ENCODE data around the gene IFITM10.

DNA sequence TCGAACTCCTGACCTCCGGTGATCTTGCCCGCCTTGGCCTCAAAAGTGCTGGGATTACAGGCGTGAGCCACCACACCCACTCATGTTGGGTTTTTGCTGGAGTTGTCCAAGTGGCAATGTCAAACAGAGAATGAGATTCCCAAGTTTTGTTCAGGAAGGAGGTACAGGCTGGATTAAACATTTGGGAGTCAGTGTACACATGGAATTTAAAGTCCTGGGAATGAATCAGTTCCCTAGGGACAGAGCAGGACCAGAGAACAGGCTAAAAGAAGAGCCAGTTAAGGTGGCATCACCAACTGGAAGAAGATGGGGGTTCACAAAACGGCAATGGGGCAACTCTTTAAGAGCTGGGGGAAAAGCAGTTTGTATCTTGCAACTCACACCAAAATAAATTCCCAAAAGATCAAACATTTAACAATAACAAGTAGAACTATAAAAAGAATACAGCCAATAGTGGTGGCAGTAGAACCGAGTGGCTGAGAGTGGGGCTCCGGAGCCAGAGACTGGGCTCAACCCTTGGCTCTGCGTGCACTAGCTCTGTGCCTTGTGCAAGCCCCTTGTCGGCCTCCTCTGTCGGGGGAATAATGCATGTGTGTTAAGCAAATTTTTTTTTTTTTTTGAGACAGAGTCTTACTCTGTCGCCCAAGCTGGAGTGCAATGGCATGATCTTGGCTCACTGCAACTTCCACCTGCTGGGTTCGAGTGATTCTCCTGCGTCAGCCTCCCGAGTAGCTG lies 47.2 kb upstream of the IFITM10 start:
- TF ChIP-seq, protein P1, sequence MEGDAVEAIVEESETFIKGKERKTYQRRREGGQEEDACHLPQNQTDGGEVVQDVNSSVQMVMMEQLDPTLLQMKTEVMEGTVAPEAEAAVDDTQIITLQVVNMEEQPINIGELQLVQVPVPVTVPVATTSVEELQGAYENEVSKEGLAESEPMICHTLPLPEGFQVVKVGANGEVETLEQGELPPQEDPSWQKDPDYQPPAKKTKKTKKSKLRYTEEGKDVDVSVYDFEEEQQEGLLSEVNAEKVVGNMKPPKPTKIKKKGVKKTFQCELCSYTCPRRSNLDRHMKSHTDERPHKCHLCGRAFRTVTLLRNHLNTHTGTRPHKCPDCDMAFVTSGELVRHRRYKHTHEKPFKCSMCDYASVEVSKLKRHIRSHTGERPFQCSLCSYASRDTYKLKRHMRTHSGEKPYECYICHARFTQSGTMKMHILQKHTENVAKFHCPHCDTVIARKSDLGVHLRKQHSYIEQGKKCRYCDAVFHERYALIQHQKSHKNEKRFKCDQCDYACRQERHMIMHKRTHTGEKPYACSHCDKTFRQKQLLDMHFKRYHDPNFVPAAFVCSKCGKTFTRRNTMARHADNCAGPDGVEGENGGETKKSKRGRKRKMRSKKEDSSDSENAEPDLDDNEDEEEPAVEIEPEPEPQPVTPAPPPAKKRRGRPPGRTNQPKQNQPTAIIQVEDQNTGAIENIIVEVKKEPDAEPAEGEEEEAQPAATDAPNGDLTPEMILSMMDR (conservative IDR thresholded peaks at IDR 0.05 in 1 of 2, IDR thresholded peaks at IDR 0.05 in 1 of 2; ENCODE audit: low read depth in 1 of 2, low read length in 2 of 2), result no peak
- no peak for TF ChIP-seq EZH2 (IDR thresholded peaks at IDR 0.05; ENCODE audit: low read length, missing control alignments)

All from fibroblast of lung (primary cell).